Left ventricle myocardium inferior (tissue), 1 donor: Measurements from ENCODE around the gene TLL2. TPM values are rescaled to one million over a fixed set of nuclear protein-coding genes. Genes with fewer than 3 reads are reported as not detected.

Source experiments
- DNase-seq: peaks from one replicate; pipeline ENCODE4 v3.0.0-alpha.2; 2020
- H3K27ac ChIP-seq: fragments of 200-600 bp; replicated peaks from 2 replicates; pipeline ENCODE4 v1.8.0; 2021
- H3K27me3 ChIP-seq: fragments of 200-600 bp; 2 replicates; pipeline ENCODE4 v1.8.0; 2021; ENCODE audit warnings: low read depth
- H3K36me3 ChIP-seq: fragments of 200-600 bp; 2 replicates; pipeline ENCODE4 v1.8.0; 2021
- H3K4me1 ChIP-seq: fragments of 200-600 bp; 2 replicates; pipeline ENCODE4 v1.8.0; 2021
- H3K4me3 ChIP-seq: fragments of 200-600 bp; 2 replicates; pipeline ENCODE4 v1.8.0; 2021; ENCODE audit warnings: mild to moderate bottlenecking, moderate library complexity
- H3K9me3 ChIP-seq: fragments of 200-600 bp; replicated peaks from 2 replicates; pipeline ENCODE4 v1.8.0; 2021
- intact Hi-C: fragments of 100-400 bp; cut with micrococcal nuclease; formaldehyde crosslinking; loops from one replicate; pipeline ENCODE4 v1.11.0; 2022
- total RNA-seq: library from RNA; stranded (reverse); fragmentation: NEBNext Ultra II Directional; extraction: Animal tissue kit (Norgen Biotek cat#: 25700); gene quantifications from one replicate; pipeline ENCODE4 v1.2.1, GENCODE V29; 2021
- TF ChIP-seq, protein P1 (sequence below): fragments of 200-600 bp; IDR thresholded peaks from 2 replicates; pipeline ENCODE4 v1.8.0; 2021; ENCODE audit warnings: antibody characterized with exemption, mild to moderate bottlenecking, borderline replicate concordance
- donor health status: DM: no; HTN: yes; CAD: no; lungs with severe emphysema.

Gene TLL2
- total RNA-seq, 1 donor from 2014 or later, result 7.0 TPM

DNA sequence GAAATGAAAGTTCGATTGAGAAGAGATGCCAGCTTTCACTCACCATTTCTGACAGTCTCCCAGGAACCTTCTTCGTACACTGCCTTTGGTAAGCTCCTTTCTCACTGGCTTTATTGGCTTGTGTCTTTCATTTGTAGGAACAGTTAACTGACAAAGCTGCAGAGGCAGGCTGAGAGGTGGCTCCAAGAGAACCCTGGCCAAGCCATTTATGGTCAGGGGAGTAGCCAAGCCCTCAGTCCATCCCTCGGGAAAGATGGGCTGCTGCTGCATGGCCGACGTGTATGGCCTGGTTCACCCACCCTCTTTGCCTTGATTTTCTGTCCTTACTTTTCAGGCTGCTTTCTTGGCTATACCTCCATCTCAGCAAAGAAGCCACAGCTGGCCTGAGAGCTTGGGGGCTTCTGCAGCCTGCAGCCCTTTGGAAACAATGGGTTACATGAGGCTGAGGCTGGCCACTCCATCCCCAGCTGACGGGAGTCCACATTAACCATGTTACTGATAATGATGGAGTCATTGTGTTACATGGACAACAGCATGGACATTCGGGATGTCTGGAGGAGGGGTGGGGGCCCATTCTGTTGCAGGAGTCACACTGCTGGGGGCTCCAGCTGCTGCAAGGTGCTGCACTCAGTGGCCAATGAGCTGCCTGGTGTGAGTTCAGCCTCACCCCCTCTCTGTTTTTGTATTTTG lies 154.7 kb downstream of the TLL2 start, which contains the start of gene OPALIN:
Gene OPALIN, minus strand, starts transcription at position 152 of the 690 bp plus-strand sequence. Its CDS starts 106 bp downstream, at position 46.
- DNase-seq, result no peak
- H3K36me3 ChIP-seq, result no peaks in the 10 kb centered on the region
- H3K27ac ChIP-seq, result no peak within 1 kb of the TSS
- H3K9me3 ChIP-seq, result no peaks in the 10 kb centered on the region
- TF ChIP-seq, protein P1, sequence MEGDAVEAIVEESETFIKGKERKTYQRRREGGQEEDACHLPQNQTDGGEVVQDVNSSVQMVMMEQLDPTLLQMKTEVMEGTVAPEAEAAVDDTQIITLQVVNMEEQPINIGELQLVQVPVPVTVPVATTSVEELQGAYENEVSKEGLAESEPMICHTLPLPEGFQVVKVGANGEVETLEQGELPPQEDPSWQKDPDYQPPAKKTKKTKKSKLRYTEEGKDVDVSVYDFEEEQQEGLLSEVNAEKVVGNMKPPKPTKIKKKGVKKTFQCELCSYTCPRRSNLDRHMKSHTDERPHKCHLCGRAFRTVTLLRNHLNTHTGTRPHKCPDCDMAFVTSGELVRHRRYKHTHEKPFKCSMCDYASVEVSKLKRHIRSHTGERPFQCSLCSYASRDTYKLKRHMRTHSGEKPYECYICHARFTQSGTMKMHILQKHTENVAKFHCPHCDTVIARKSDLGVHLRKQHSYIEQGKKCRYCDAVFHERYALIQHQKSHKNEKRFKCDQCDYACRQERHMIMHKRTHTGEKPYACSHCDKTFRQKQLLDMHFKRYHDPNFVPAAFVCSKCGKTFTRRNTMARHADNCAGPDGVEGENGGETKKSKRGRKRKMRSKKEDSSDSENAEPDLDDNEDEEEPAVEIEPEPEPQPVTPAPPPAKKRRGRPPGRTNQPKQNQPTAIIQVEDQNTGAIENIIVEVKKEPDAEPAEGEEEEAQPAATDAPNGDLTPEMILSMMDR, result no peak
- intact Hi-C loops, result no loop called here
- H3K27me3 ChIP-seq, result peaks cover 18% of the 10 kb centered on the region
- no peak within 1 kb of the TSS for H3K4me3 ChIP-seq
- no peaks in the 10 kb centered on the region for H3K4me1 ChIP-seq

DNA sequence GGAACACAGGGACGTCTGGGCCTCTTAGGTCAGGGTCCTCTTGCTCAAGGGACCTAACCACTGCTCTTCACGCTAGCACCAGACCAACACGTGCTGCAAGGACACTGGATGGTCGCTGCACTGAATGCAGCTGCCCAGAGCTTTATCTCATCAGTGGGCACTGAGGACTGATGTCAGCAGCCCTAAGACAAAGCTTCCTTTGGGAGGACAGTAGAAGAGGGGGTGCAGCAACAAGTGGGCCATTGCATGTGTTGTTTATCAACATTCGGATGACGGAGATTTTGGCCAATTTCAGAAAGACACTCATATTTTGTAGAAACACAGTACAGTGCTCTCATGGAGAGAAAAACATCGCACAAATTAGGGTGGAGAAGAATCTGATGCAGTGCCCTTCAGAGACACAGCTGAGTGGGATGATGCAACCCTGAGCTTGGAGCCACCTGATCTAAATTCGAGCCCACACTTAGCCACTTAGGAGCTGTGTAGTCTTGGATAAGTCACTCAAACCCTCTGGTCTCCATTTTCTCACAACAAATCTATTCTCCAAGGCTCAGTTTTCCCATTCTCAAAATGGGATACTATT lies 156.6 kb downstream of the TLL2 start:
- Histone ChIP-seq H3K9me3 (no peaks in the 10 kb centered on the region), H3K4me3 (no peak overlapping the region), H3K27me3 (peaks cover 18% of the 10 kb centered on the region), H3K27ac (no peak overlapping the region), H3K36me3 (no peaks in the 10 kb centered on the region), H3K4me1 (no peaks in the 10 kb centered on the region)
- intact Hi-C loops, result no loop called here
- no peak for DNase-seq
- TF ChIP-seq, protein P1, result no peak

DNA sequence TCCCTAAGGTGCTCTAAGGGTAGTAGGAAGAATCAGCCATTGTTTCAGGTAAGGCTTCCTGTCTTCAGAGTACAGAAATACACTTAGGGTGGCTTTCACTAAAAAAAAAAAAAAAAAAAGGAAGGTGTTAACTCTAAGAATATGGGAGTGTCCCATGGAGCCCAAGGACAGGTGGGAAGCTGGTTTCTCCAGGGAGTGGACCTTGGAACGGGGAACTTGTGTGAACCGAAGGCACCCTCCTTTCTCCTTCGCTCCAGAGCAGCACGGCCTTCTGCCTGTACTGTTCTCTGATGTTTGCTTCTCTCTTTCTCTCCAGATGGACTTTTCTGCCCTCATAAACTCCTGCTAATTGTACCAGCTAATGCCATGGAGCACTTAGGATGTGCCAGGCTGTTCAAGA lies 161.1 kb downstream of the TLL2 start:
- intact Hi-C loops, result no loop called here
- Histone ChIP-seq H3K27me3 (peaks cover 18% of the 10 kb centered on the region), H3K4me1 (no peaks in the 10 kb centered on the region), H3K36me3 (no peaks in the 10 kb centered on the region), H3K9me3 (no peaks in the 10 kb centered on the region), H3K4me3 (no peak overlapping the region), H3K27ac (no peak overlapping the region)
- TF ChIP-seq, protein P1, result no peak
- DNase-seq, result no peak

DNA sequence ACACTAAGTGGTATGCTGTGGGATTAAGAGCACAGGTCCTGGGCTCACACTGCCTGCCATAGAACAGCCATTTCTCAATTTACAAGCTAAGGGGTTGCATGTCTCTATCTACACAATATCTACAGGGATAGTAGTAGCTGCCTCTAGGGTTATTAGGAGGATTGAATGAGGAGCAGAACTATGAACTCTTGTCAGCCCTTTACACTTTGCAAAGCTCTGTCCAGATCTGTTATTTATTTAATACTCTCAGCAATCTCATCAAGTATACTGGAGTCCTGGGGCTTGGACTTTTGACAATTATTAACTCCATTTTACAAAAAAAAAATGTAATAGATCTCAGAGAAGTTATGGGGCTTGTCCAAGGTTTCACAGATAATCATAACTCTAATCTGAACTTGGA lies 161.7 kb downstream of the TLL2 start:
- no peaks in the 10 kb centered on the region for H3K36me3 ChIP-seq
- no peak for DNase-seq
- TF ChIP-seq, protein P1, result no peak
- H3K27ac ChIP-seq, result no peak overlapping the region
- H3K4me1 ChIP-seq, result no peaks in the 10 kb centered on the region
- no peak overlapping the region for H3K4me3 ChIP-seq
- peaks cover 18% of the 10 kb centered on the region for H3K27me3 ChIP-seq
- peaks cover 3% of the 10 kb centered on the region for H3K9me3 ChIP-seq
- intact Hi-C loops, result no loop called here

DNA sequence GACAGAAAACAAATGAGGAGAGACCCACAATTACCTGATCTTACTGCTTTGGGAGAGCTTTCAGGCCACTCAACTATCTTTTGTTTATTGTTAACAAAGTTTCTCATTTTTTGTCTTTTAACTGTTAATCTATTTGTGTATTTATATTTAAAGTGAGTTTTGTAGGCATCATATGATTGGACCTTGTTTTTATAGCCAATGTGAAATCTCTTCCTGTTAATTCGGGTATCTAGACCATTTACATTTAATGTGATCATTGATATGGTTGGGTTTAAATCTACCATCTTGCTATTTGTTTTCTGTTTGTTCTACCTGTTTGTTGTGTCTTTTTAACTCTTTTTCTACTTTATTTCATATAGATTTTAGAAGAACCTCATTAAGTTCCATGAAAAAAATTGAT lies 167.4 kb downstream of the TLL2 start:
- Histone ChIP-seq H3K27ac (no peak overlapping the region), H3K27me3 (no peaks in the 10 kb centered on the region), H3K36me3 (no peaks in the 10 kb centered on the region), H3K4me3 (no peak overlapping the region), H3K9me3 (peaks cover 20% of the 10 kb centered on the region), H3K4me1 (no peaks in the 10 kb centered on the region)
- intact Hi-C loops, result no loop called here
- TF ChIP-seq, protein P1, result no peak
- DNase-seq, result no peak
